GM12872 (cell line): ENCODE measurements around the gene TBCD.

Experiments used
- TF ChIP-seq, protein P1 (sequence below): IDR thresholded peaks from 3 replicates; pipeline ENCODE4 v1.5.1; 2011; ENCODE audit warnings: low read depth, mild to moderate bottlenecking, low read length, moderate library complexity; ENCODE audit not compliant: insufficient read depth

The TBCD gene

DNA sequence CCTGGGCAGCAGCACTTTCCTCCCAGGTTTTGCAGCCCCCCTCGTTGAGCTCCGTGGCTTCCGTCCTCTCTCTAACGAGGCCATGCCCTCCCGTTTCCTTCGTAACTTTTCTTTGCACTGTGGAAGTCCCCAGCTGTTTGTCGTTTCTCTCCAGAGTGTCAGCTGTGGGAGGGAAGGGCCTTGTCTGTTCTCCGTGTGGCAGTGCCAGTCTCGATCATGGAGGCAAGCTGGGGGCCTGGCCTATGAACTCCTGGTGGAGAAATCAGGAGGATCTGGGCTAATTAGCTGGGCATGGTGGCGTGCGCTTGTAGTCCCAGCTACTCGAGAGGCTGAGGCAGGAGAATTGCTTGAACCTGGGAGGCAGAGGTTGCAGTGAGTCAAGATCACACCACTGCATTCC is 28.3 kb downstream of the TBCD start:
- TF ChIP-seq, protein P1, sequence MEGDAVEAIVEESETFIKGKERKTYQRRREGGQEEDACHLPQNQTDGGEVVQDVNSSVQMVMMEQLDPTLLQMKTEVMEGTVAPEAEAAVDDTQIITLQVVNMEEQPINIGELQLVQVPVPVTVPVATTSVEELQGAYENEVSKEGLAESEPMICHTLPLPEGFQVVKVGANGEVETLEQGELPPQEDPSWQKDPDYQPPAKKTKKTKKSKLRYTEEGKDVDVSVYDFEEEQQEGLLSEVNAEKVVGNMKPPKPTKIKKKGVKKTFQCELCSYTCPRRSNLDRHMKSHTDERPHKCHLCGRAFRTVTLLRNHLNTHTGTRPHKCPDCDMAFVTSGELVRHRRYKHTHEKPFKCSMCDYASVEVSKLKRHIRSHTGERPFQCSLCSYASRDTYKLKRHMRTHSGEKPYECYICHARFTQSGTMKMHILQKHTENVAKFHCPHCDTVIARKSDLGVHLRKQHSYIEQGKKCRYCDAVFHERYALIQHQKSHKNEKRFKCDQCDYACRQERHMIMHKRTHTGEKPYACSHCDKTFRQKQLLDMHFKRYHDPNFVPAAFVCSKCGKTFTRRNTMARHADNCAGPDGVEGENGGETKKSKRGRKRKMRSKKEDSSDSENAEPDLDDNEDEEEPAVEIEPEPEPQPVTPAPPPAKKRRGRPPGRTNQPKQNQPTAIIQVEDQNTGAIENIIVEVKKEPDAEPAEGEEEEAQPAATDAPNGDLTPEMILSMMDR, result no peak

DNA sequence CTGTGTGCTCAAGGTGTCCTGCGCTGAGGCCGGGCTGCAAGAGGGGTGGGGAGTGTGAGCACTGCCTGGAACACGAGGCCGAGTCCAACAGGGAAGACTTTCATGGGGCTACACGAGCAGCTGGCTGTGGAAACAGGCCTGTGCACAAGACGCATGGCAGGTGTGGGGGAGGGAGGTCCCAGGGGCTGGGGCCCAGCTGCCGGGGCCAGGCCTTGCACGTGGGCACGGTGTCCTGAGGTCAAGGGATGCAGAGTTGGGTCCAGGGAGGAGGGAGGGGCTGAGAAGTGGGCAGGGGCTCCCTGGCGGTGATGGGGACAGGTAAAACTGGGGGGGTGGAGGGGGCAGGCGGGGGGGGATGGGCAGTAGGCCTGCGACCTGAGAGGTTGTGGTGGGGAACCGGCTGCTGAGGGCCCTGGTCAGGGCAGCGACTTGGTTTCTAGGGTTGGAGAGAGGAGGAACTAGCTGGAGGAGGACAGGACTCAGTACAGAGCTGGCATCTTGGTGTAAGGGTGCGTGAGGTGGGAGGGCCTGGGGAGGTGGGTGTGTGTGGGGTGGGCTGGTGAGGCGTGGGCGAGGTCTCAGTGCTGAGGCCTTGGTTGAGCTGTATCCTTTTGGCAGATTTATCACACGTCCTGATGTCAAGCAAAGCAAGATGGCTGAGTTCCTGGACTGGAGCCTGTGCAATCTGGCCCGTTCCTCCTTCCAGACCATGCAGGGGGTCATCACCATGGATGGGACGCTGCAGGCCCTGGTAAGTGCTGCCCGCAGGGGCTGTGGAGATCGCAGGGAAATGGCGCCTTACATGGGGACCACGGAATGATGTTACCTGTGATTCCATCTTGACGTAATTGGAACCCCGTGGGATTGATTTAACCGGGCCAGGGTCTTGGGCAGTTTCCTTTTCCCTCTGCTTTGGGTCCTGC is 29.4 kb downstream of the TBCD start:
- TF ChIP-seq, protein P1, result no peak

DNA sequence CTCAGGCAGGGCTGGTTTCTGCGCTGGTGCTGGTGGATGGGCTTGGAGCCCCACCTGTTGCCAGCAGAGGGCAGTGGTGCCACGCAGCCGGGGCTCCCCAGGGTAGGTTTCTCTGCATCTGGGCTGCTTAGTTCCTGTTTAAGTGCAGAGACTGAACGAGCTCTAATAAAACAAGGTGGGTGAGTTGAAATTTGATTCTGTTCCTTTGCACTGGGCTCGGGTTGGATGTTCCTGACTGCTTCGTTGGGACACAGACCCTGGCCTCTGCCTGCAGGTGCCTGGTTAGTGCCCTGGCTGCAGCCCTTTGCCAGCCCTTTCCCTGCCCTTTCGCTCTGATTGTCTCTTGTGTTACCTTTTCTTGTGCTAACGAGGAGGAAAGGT is 30.0 kb downstream of the TBCD start:
- TF ChIP-seq, protein P1, result peak; percentile 100

DNA sequence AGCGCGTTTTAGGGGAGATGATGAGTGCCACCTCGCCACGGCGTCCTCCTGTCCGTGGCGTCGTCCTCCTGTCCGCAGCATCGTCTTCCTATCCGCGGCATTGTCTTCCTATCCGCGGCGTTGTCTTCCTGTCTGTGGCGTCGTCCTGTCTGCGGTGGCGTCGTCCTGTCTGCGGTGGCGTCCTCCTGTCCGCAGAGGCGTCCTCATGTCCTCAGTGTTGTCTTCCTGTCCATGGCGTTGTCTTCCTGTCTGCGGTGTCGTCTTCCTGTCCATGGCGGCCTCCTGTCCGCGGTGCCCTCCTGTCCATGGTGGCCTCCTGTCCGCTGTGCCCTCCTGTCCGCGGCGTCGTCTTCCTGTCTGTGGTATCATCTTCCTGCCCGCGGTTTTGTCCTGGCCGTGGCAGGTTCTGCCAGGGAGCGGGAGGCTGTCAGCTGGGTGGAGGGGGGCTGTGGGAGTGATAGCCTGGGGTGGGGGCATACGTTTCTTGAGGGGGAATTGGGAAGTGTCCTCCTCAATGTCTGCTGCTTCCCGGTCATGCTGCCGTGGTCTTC is 30.9 kb downstream of the TBCD start:
- TF ChIP-seq, protein P1, result no peak

DNA sequence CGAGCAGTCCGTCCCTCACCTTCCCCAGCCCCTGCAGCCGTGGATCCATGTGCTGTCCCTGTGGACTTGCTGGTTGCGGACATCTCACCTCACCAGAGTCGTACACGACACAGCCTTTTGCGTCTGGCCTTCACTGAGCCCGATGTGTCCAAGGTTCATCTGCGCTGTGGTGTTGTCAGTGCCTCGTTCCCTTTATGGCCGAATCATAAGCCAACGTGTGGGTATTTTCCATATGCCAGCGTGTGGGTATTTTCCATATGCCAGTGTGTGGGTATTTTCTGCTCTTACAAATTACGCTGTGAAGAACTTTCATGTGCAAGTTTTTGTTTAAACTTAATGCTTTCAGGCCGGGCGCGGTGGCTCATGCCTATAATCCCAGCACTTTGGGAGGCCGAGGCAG is 31.6 kb downstream of the TBCD start:
- TF ChIP-seq, protein P1, result no peak

DNA sequence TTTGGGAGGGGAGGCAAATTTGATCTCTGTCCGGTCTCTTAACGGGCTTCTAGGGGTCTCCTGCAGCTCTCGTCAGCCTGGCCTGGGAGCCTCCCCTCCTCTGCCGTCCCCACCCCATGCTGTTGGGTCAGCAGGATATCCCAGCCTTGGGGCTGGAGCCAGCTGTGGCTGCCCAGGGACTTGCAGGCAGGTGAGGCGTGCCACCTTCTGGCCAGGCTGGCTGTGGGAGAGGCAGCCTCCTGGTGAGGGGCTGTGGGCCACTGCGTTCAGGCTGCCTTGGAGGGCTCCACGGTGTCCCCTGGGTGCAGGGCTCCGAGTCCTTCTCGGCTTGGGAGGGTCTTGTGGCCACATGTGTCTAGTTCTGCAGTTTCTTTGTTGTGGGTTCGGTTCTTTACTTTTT is 34.6 kb downstream of the TBCD start:
- TF ChIP-seq, protein P1, result no peak

DNA sequence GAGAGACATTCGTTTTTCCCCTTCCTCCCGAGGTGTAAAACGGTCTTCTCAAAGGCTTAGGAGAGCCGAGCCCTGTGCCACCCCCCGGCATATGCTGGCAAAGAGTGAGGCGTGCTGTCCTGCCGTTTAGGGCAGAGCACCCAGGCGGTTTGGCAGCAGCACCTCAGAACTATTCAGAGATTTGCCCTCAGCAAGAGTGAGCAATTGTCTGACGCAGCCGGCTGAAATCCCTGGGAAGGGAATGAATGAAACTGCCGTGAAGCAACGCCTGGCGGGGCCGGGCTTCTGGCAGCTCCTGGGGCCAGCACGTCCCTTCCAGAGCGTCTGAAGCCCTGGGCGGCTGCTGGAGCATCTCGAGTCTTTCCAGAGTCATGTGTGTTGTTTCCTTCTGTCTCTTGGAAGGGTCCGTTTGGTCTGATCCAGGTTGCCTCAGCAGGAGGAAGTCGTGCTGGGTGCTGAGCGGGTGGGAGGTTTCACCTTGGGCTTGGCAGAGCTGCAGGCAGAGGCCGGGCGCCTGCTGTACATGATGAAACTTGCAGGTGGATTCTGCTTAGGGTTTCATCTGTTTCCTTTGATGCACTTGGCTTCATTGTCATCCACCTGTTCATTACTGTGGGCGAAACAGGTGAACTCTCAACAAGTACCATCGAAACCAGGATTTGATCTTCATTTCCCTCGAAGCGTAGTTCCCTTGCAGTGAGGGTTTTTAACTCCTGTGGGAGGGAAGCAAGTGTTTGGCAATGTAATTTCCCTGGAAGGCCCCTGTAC is 35.4 kb downstream of the TBCD start:
- TF ChIP-seq, protein P1, result no peak
